ENCODE data around the gene SFXN4.
A peak's percentile ranks its signal among the peaks of the same experiment; 100 is the strongest.

SFXN4 gene, protein sequence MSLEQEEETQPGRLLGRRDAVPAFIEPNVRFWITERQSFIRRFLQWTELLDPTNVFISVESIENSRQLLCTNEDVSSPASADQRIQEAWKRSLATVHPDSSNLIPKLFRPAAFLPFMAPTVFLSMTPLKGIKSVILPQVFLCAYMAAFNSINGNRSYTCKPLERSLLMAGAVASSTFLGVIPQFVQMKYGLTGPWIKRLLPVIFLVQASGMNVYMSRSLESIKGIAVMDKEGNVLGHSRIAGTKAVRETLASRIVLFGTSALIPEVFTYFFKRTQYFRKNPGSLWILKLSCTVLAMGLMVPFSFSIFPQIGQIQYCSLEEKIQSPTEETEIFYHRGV

DNA sequence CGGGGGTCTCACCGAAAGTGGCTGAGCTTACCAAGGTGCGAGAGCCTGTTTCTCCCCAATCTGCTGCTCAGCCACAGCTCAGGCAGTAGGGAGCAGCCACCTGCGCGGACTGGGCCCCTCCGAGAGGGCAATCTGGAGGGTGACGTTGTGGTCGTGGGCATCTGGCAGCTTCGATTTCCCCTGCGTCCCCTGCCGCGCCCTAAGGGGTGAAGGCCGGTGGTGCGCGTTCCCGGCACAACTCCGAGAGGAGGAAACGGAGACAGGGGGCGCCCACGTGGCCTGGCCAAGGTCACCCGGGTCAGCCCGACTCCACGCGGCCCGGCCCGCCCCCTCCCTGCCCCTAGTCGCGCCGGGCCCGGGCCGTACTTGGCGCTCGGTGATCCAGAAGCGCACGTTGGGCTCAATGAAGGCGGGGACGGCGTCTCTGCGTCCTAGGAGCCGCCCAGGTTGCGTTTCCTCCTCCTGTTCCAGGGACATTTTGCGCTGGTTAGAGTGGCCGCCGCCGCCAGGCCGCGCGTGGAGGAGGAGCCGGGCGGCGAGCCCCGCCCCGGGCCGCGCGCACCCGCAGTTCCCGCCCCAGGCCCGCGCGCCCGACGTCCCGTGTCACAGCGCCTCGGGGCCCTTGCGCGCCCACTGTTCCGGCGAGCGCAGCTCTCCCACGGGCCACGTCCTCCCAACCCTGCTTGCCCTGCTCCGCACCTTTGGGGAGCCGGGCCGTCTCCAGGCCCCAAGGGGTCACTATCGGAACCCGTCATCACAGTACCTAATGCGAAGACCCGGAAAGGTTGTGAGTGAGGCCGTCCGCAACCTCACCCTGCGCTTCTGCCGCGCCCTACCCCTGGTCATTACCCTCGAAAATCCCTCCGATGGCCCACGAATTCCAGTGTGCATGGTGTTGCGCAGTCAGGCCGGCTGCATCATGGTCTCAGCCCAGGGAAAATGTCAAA lies at the start of gene SFXN4:
Gene SFXN4, minus strand, starts transcription at position 544 of the 947 bp plus-strand sequence. Its CDS starts 67 bp downstream, at position 477.
- DNase-seq = peak; percentile 85

DNA sequence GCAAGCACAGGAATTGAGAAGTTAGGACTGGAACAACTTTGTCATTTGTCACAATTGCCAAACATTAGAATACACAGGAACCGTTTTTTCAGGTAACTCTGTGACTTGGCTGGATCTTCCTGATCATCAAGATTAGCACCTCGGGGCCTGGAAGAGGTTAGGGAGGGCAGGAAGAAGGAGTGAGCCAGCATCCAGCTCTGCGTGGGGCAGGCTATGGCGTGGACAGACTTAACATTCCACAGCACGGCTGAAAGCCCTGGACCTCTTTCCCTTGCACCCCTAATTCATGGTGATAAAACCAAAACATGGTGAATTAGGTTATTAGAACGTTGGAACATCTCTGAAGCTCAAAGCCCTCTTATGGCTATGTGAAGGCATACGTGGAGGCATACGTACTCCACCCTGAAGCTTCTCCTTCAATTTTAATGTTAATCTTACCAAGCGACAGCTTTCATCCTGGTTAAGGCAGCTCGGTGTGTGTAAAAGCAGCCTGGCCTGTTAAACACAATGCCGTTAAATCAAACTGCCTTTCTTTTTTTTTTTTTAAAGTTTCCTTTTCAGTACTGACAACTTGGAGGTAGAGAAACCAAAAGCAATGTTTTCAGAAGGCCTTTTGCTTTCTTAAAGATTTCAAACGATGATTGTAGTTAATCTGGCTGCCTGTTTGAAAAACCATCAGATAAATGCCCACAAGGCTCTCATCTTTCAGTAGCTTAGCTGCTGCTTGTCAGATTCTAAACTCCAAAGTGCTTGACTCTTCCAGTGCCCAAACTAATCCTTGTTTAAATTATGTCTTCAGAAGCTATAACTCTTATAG lies 46.3 kb upstream of the SFXN4 start:
- peak; percentile 33 for DNase-seq

DNA sequence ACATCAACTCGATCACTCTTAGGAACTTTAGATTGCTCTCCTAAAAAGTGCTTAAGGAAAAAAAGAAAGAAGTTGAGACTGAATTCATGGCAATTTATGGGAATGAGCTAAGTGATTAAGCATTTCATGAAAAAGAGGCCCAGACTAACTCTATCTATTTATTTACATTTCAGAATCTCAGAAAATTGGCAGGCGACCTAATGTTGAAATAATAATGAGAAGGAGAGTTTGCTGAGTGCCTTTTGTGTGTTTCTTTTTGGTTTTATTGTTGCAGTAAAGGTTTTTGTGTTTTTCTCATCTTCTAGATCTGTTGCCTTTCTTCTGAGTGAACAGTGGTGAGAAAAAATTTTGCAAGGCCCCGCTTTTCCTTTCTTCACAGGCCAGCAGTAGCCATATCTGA lies 45.7 kb upstream of the SFXN4 start:
- DNase-seq = no peak

DNA sequence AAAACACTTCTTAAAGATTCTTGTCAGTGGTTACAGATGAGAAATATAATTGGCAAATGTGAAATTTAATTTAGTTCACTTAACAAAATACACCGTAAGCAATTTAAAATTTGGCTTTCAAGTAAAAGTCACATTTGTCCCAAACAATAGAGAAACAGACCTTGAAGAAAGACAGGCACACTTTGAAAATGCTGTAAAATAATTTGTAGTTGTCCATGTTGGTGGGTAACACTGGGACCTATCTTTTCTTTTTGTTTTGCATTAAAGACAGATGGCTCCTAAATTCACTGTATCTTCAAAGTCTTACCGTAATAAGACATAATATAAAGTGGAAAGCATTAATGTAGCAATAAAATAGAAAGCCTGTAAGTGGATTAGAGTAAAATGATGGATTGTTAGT lies 45.1 kb upstream of the SFXN4 start:
- DNase-seq = no peak

DNA sequence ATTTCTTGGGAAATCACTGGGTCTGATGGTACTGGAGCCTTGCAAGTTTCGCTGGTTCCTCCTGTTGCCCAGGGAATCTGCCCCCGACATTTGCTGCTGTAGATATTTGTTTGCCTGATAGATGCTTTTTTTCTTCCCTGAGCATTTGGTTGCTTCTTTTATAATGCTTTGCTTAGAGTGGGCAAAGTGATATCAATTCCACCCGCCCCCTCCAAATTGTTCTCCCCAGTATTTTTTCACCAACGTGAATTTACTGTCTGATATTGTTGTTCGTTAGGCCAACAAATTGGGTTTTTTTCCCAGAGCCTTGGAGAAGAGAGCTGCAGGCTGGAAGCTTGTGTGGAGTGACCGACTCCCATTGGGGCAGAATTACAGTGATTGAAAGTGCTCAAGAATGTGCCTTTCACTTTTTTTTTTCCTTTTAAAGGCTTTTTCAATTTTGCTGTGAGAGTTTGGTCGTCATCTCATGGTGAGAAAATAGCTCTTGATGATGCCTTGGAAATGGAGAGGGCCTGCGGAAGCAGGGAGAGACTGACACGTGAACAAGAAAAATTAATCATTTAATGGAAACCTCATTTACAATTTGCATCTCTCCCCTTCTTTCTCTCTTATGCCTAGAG lies 44.3 kb upstream of the SFXN4 start:
- no peak for DNase-seq

DNA sequence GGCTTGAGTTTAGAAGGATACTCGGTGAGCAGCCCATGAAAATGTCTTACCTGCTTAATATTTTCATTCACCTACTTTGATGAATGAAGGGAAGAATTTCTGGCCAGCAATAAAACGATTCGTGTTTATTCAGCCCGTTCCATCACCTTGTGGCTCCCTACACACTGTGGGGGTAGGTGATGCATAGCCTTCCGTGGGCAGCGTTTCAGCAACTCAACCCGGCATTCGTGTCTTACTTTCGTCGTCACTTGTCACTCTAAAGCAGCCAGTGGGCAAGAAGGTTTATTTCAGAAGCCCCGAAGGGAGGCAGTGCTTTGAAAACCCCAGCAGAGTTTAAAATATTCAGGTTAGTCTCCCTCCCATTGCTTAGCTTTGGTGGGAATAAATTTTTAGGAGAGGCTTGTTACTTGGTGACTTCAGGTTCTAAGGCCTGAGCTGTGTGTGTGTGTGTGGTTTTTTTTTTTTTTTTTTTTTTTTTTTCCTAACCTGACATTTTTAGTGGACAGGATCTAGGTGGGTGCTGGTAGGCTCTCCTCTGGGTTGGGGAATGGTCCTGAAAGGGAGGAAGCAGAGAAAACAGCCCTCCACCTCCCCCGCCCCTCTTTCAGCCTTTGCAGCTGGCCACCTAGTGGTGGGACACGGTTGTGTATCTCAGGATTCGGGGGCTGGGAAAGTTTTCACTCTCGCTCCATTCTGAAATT lies 43.7 kb upstream of the SFXN4 start:
- peak; percentile 48 for DNase-seq

DNA sequence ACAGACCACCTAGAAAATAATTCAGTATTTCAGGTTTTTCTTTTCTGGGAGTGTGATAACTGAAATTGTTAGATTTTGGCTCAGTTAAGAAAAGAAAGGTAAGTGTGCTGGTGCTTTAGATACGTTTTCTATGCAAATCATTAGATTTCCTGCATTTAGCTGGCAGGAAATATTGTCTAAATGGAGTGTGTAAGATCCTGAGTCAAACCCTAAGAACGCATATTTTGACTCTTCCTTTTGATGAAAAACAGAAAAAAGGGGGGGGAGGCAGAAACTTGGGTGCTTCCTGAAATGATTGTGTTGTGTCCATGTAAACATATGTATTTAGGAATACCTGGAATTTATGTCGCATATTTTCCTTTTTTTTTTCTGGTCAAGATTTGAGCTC lies 43.0 kb upstream of the SFXN4 start:
- peak; percentile 64 for DNase-seq

DNA sequence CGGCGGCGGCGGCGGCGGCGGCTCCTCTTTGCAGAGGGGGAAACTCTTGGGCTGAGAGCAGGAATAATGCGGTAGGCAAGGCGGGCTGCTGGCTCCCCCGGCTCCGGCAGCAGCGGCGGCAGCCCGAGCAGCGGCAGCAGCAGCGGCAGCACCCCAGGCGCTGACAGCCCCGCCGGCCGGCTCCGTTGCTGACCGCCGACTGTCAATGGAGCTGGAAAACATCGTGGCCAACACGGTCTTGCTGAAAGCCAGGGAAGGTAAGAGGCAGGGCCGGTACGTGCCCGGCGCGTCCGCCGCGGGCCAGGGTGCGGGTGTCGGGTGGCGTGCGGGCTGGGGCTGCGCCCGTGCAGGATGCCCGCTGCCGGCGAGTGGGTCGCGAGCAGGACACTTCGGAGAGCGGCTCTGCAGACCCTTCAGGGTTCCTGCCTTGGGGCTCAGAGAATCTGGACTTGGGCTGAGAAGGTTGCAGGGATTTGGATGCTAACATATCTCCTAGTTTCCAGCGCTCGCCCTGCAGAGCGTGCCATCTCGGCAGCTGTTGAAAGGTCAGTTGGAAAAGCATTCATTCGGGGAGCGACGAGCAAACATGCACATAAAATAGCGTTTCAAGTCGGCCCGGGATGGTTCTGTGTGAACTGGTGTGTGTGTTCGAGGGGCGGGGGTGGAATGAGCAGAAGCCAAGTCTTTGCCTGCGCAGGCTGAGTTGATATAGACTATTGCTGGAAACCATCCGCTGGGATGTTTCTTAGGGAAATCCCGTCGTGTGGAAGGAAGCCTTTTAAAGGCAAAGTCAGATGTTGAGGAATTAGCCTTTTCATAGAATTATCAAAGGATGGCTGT lies 42.4 kb upstream of the SFXN4 start:
- peak; percentile 44 for DNase-seq

DNA sequence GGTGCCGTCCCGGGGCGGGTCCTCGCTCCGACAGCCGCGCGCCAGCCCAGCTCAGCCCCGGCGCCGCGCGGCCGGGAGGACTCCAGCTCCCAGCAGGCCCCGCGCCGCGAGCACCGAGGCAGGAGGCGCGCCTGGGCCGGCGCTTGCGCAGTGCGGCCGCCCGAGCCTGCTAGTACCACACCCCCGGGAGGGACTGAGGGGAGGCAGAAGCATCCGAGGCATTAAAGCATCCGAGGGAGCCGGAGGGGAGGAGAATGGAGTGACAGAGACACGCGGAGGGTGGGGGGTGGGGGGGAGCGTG lies 41.8 kb upstream of the SFXN4 start, which contains the start of gene GRK5:
Gene GRK5, plus strand, starts transcription at position 206 of the 301 bp plus-strand sequence. CDS start 347 bp downstream, outside the sequence.
- peak; percentile 97 for DNase-seq

DNA sequence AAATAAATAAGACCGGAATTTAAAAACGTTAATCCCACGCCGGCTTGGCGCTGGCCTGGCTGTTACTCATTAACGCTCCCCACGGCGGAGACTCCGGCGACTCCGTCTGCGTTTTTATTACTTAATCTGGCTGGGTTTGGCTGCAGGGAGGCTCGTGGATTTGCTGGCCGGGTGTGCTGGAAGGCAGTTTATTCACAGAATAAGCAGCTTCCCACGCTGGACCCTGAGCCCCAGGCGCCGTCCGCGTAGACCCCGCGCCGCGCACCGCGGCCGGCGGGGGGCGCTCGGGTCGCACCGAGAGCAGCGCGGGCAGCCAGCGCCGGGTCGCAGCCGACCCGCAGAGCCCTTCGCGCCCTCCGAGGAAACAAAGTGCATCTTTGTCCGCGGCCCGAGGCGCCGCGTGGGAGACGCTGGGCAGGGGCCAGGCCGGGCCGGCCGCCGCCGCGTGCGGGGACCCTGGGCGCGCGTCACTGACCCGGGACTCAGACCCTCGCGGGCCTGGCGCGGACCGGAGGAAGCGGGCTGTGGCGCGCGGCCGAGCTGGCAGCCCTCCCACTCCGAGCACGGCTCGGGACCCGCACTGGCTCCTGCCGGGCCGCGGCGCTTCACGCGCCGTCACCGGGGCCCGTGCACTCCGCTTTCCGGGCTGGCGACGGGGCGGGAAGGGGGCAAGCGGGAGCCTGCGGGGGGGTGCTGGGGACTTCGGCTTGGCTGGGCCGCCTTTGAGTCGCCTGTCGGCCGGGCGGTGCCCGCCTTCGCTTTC lies 41.3 kb upstream of the SFXN4 start:
- peak; percentile 64 for DNase-seq

DNA sequence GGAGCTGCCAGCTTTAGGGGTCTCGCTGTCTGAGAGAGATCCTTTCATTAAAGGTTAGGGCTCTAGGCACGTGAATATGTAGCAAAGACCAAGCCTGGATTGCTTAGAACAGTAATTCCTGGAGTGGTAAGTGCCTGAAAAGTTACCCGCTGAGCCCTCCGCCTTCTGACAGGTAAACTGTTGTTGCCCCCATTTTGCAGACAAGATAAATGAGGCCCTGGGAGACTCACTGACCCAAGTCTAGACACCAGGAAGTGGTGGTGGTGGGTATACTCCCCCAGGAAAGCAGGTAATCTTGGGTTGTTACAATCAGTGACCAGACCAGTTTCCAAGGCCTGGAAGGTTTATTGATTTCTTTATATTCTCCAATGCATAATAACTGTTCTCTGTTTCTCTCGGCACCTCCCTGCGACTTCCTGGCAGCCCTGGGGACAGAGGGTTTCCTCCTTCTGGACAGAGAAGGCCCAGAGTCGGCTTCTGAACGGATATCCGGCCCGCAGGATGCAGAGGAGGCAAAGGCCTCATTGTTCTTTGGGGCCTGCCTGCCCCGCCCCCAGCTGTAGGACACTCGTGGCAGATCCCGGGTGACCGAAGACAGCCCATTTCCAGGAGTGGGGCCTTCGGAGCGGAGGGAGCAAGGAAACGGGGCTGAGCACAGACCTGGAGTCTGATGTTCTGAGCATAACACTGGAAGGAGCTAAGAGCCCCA lies 40.5 kb upstream of the SFXN4 start:
- DNase-seq = peak; percentile 74

DNA sequence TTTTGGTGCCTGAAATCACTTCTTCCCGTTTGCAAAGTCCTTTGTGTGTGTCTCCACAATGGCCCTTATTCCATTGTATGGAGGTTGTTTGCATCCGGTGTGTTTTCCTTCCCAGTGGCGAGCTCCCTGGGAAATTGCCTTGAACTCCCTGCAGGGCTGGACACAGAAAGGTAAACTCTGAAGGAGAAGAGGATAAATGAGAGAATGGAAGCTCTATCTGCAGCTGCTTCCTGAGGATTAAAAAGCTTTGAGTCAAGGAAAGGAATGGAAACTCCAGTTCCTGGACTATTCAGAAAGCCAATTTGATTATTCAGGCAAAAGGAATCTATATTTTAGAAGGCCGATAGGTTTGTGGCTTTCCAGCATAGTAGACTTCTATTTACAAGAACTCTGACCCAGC lies 37.5 kb upstream of the SFXN4 start:
- no peak for DNase-seq

DNA sequence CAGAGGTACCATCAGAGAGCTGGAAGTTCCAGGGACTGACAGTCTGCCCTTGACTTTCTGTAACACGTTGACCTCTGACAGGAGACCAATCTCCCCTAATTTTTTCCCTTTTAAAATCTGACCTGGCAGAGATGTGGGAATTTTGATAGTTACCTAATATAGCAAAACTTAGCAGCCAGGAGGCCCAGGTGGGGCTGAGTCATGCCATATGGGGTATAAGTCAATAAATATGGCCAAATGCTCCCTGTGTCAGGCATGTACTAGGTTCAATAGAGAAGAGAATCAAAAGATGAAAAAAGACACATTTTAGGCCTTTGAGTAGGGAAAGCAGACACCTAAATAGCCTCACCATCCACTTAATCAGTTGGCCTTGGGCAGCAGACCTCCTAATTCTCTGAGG lies 35.7 kb upstream of the SFXN4 start:
- DNase-seq = no peak

DNA sequence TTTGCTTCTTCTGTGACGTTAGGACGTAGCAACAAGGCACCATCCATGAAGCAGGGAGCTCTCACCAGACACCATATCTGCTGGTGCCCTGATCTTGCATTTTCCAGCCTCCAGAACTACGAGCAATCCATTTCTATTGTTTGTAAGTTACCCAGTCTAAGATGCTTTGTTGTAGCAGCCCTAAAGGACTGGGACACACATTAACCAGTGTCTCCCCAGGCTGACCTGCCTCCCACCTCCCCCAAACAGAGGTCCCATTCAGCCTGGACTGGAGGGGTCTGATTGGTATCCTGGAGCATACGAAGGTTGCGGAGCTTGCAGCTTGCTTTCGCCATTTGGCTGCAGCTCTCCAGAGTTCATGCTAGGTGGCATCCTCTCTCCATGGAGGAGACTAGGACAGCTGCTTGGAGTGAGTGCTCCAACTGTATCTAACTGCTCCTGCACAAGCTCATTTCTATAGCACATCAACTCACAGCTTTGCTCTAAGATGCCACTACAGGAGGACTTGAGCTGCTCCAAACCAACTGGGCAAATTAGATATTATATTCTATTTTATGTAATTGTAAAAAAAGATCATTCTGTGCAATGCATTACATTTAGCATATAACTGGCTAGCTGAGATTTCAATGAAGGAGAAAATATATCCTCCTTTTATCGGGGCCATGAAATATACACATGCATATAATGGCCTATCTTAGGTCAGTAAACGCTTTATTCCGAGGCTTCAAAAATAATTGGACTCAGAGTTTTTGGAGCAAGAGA lies 33.9 kb upstream of the SFXN4 start:
- DNase-seq = peak; percentile 64

DNA sequence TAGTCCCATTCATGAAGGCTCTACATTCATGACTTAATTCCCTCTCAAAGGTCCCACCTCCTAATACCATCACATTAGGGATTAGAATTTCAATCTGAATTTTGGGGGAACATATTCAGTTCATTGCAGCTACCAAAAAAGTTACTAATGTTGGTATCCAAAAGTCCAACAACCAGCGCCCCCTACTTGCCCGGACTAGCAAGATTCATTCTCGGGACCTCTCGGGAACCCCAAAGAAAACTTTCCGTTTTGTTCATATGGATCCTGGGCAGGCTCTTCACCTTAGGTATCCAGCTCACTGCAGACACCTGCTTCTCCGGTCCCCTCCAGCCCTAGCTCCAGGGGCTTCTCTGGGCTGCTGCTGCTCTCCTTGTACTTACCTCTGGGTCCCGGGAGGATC lies 32.9 kb upstream of the SFXN4 start:
- no peak for DNase-seq

DNA sequence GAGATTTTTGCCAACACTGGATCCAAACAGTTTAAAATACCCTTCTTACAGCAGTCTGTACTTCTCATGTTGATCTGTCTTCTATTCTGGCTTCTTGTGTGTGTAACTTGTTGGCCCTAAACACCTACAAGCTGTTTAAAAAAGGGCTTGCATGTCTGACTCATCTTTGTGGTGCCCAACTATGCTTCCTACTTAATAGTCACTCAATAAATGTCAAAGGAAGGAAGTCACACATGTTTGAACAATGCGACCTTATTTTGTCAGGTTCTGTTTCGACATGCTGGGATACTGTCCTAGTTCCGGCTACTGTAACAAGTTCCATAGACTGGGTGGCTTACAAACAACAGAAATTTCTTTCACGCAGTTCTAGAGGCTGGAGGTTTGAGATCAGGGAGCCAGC lies 32.4 kb upstream of the SFXN4 start:
- no peak for DNase-seq

DNA sequence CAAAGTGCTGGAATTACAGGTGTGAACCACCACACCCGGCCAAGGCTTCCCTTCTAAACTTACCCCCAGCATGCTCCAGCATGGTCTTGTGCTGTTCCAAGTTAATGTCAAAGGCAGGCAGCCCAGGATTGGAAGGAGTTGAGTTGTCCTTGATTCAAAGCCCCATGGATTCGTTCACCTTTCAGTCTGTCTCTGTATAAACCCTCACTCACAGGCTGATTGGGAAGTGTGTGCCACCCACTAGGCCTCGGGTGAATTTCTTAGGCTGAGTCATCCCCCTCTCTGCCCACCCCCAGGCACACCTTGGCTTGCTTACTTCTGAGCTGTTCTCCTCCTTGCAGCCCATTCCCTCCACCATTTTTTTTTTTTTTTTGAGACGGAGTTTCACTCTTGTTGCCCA lies 26.4 kb upstream of the SFXN4 start:
- DNase-seq = no peak

DNA sequence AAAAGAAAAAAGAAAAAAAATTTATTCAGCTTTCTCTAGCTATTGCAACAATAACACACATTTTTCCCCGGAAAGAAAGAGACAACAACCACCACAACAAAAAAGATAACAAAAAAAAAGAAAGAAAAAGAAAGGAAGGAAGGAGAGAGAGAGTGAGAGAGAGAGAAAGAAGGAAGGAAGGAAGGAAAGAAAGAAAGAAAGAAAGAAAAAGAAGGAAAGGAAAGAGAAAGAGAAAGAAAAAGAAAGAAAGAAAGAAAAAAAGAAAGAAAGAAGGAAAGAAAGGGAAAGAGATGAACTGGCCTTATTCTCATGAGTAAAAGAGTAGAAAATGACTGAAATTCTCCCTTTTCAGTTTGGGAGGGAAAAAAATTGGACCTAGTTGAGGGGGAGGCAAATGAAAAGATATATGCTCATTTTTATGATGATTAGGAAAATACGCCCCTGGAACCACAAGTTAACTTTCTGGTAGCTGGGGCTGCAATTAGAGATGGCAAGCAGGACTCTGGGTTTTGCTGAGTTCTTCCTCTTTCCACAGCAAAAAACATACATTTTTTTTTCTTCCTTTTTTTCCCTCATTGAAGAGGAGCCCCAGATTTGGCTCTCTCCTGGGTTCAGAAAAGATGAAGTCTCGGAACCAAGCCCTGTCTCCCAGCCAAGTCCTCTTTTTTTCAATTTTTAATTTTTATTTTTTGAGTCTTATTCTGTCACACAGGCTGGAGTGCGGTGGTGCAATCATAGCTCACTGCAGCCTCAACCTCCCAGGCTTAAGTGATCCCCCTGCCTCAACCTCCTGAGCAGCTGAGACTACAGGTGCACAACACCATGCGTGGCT lies 25.7 kb upstream of the SFXN4 start:
- DNase-seq = no peak

Measured in activated CD4-positive, alpha-beta T cell treated with anti-CD3 and anti-CD28 coated beads, Interleukin-2, amount 50 U/mL, for 16 hours (primary cell).